ENCODE results near the gene LRWD1.

DNA sequence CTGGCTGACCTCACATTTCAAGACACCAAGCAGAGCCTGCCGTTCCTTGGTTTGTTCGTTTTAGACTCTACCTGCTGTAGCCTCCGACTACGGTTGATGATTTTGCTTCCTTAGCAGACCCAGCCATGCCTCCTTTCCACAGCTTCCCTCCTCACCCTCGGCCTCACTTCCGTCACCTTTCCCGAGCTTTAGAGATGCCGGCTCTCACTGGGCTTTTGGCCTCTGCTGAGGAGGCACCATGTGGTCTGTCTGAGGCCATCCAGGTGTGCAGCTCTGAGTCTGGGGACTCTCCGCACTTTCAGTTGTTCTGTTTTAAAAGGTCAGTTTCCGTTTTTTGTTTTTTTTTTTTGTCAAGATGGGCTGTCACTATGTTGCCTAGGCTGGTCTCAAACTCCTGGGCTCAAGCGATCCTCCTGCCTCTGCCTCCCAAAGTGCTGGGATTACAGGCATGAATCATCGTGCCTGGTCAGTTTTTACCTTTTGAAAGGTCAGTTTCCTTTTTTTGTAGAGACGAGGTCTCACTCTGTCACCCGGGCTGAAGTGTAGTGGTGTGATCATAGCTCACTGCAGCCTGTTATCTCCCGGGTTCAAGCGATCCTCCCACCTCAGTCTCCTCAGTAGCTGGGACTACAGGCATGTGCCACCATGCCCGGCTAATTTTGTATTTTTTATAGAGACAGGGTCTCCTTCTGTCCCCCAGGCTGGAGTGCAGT is 19.7 kb upstream of the LRWD1 start:
- TF ChIP-seq ZBTB8A (tag by site-specific recombination; IDR thresholded peaks at IDR 0.05) (no peak), REPIN1 (tag by site-specific recombination; IDR thresholded peaks at IDR 0.05; ENCODE audit: low read depth) (no peak), HOXD13 (CRISPR knock-in tag; IDR thresholded peaks at IDR 0.05; ENCODE audit: borderline replicate concordance) (no peak), ZNF23 (tag by site-specific recombination; IDR thresholded peaks at IDR 0.05; ENCODE audit: borderline replicate concordance) (no peak), WT1 (tag by site-specific recombination; IDR thresholded peaks at IDR 0.05) (no peak), ZNF701 (tag by site-specific recombination; IDR thresholded peaks at IDR 0.05) (no peak), ZNF121 (tag by site-specific recombination; IDR thresholded peaks at IDR 0.05) (no peak), ZNF670 (tag by site-specific recombination; IDR thresholded peaks at IDR 0.05; ENCODE audit: low read depth) (no peak)
- TF ChIP-seq, protein P1, sequence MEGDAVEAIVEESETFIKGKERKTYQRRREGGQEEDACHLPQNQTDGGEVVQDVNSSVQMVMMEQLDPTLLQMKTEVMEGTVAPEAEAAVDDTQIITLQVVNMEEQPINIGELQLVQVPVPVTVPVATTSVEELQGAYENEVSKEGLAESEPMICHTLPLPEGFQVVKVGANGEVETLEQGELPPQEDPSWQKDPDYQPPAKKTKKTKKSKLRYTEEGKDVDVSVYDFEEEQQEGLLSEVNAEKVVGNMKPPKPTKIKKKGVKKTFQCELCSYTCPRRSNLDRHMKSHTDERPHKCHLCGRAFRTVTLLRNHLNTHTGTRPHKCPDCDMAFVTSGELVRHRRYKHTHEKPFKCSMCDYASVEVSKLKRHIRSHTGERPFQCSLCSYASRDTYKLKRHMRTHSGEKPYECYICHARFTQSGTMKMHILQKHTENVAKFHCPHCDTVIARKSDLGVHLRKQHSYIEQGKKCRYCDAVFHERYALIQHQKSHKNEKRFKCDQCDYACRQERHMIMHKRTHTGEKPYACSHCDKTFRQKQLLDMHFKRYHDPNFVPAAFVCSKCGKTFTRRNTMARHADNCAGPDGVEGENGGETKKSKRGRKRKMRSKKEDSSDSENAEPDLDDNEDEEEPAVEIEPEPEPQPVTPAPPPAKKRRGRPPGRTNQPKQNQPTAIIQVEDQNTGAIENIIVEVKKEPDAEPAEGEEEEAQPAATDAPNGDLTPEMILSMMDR (tag by site-specific recombination; IDR thresholded peaks at IDR 0.05) = no peak
- TF ChIP-seq, protein P2, sequence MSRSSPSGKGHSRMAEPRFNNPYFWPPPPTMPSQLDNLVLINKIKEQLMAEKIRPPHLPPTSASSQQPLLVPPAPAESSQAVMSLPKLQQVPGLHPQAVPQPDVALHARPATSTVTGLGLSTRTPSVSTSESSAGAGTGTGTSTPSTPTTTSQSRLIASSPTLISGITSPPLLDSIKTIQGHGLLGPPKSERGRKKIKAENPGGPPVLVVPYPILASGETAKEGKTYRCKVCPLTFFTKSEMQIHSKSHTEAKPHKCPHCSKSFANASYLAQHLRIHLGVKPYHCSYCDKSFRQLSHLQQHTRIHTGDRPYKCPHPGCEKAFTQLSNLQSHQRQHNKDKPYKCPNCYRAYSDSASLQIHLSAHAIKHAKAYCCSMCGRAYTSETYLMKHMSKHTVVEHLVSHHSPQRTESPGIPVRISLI (tag by site-specific recombination; IDR thresholded peaks at IDR 0.05) = no peak
- TF ChIP-seq, protein P3, sequence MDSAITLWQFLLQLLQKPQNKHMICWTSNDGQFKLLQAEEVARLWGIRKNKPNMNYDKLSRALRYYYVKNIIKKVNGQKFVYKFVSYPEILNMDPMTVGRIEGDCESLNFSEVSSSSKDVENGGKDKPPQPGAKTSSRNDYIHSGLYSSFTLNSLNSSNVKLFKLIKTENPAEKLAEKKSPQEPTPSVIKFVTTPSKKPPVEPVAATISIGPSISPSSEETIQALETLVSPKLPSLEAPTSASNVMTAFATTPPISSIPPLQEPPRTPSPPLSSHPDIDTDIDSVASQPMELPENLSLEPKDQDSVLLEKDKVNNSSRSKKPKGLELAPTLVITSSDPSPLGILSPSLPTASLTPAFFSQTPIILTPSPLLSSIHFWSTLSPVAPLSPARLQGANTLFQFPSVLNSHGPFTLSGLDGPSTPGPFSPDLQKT (IDR thresholded peaks at IDR 0.05; ENCODE audit: borderline replicate concordance, low read depth, low read length) = no peak
- TF ChIP-seq, protein P4, sequence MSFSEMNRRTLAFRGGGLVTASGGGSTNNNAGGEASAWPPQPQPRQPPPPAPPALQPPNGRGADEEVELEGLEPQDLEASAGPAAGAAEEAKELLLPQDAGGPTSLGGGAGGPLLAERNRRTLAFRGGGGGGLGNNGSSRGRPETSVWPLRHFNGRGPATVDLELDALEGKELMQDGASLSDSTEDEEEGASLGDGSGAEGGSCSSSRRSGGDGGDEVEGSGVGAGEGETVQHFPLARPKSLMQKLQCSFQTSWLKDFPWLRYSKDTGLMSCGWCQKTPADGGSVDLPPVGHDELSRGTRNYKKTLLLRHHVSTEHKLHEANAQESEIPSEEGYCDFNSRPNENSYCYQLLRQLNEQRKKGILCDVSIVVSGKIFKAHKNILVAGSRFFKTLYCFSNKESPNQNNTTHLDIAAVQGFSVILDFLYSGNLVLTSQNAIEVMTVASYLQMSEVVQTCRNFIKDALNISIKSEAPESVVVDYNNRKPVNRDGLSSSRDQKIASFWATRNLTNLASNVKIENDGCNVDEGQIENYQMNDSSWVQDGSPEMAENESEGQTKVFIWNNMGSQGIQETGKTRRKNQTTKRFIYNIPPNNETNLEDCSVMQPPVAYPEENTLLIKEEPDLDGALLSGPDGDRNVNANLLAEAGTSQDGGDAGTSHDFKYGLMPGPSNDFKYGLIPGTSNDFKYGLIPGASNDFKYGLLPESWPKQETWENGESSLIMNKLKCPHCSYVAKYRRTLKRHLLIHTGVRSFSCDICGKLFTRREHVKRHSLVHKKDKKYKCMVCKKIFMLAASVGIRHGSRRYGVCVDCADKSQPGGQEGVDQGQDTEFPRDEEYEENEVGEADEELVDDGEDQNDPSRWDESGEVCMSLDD (tag by site-specific recombination; IDR thresholded peaks at IDR 0.05) = no peak
- TF ChIP-seq, protein P5, sequence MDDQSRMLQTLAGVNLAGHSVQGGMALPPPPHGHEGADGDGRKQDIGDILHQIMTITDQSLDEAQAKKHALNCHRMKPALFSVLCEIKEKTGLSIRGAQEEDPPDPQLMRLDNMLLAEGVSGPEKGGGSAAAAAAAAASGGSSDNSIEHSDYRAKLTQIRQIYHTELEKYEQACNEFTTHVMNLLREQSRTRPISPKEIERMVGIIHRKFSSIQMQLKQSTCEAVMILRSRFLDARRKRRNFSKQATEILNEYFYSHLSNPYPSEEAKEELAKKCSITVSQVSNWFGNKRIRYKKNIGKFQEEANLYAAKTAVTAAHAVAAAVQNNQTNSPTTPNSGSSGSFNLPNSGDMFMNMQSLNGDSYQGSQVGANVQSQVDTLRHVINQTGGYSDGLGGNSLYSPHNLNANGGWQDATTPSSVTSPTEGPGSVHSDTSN (CRISPR knock-in tag; IDR thresholded peaks at IDR 0.05) = no peak
- TF ChIP-seq, protein P6, sequence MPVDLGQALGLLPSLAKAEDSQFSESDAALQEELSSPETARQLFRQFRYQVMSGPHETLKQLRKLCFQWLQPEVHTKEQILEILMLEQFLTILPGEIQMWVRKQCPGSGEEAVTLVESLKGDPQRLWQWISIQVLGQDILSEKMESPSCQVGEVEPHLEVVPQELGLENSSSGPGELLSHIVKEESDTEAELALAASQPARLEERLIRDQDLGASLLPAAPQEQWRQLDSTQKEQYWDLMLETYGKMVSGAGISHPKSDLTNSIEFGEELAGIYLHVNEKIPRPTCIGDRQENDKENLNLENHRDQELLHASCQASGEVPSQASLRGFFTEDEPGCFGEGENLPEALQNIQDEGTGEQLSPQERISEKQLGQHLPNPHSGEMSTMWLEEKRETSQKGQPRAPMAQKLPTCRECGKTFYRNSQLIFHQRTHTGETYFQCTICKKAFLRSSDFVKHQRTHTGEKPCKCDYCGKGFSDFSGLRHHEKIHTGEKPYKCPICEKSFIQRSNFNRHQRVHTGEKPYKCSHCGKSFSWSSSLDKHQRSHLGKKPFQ (tag by site-specific recombination; IDR thresholded peaks at IDR 0.05) = no peak
